ENCODE results near the gene ZDHHC19. TPM values are rescaled to one million over a fixed set of nuclear protein-coding genes. Genes with fewer than 3 reads are reported as not detected.
"Not testable (repeated sequence)": the region's sequence is repeated elsewhere in the genome, so short reads cannot be mapped to it uniquely, and the experiment has no call there.

The ZDHHC19 gene
- total and polyA plus RNA-seq, 8 donors: 0.38 to 2.7 TPM; not detected in 6

DNA sequence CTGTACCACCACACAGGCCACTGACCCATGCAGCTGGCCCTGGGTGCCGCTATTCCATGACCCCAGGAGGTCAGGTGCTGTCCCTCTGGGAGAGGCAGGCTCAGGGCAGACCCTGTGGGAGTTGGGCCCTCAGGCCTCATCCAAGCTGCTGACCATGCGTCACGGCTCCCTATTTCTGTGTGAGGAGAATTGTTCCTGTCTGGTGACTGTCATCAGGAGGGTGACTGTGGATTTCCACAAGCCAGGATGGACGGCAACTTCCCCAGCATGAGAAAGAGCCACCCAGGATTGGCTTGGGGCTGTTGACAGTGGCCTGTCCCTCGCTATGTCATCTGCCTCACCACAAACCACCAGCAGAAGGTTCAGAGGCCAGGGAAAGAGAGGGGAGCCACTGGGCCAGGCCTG is 41.4 kb downstream of the ZDHHC19 start:
- TF ChIP-seq, protein P1, sequence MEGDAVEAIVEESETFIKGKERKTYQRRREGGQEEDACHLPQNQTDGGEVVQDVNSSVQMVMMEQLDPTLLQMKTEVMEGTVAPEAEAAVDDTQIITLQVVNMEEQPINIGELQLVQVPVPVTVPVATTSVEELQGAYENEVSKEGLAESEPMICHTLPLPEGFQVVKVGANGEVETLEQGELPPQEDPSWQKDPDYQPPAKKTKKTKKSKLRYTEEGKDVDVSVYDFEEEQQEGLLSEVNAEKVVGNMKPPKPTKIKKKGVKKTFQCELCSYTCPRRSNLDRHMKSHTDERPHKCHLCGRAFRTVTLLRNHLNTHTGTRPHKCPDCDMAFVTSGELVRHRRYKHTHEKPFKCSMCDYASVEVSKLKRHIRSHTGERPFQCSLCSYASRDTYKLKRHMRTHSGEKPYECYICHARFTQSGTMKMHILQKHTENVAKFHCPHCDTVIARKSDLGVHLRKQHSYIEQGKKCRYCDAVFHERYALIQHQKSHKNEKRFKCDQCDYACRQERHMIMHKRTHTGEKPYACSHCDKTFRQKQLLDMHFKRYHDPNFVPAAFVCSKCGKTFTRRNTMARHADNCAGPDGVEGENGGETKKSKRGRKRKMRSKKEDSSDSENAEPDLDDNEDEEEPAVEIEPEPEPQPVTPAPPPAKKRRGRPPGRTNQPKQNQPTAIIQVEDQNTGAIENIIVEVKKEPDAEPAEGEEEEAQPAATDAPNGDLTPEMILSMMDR (IDR thresholded peaks at IDR 0.05): no peak
- TF ChIP-seq EP300 (IDR thresholded peaks at IDR 0.05): no peak
- no peak for TF ChIP-seq POLR2A (IDR thresholded peaks at IDR 0.05)
- TF ChIP-seq POLR2AphosphoS5 (IDR thresholded peaks at IDR 0.05): no peak
- DNase-seq: no peak
- intact Hi-C loops (cut with DNase I; ENCODE audit: low total_unique reads): no loop called here
- Histone ChIP-seq H3K4me1 (peaks cover 0 to 9% (median 7%) of the 10 kb centered on the region in 4 donors), H3K27me3 (no peaks in the 10 kb centered on the region), H3K9me3 (no peaks in the 10 kb centered on the region), H3K36me3 (no peaks in the 10 kb centered on the region), H3K27ac (no peak overlapping the region), H3K4me3 (no peak overlapping the region)
- WGBS, 5 donors: 82 to 93% (median 89%) methylated on average over 5 of the region's 5 CpGs

DNA sequence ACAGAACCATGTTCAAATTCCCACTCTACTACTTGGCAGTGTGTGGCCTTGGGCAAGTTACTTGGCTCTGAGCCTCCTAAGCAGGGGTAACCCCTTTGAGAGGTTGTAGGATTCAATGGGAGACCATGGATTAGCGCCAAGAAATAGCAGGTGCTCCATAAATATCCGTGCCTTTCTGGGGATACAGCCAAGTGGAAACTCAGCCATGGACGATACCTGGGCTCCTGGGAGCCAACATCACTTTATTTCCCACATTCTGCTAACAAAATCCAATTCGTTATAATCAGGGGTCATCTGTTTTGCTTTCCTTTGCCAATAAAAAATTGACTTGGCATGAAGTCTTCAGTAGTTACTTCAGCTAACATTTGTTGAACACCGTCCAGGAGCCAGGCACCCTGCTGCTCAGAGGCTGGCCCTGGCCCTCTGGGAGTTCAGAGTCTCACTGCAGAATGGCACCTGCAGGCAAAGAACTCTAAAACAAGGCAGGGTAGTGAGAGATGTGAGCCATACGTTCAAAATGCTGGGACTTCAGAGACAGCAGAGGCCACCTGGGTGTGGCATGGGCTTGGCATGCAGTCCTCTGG is 42.3 kb downstream of the ZDHHC19 start:
- H3K27me3 ChIP-seq: no peaks in the 10 kb centered on the region
- no peaks in the 10 kb centered on the region for H3K36me3 ChIP-seq
- peak overlapping the region in 1 of 5 donors; percentile 1 for H3K27ac ChIP-seq
- peaks cover 0 to 13% (median 9%) of the 10 kb centered on the region in 4 donors for H3K4me1 ChIP-seq
- TF ChIP-seq POLR2AphosphoS5 (IDR thresholded peaks at IDR 0.05) (no peak), EP300 (IDR thresholded peaks at IDR 0.05) (no peak), POLR2A (IDR thresholded peaks at IDR 0.05) (no peak)
- TF ChIP-seq, protein P1 (IDR thresholded peaks at IDR 0.05): no peak
- no peaks in the 10 kb centered on the region for H3K9me3 ChIP-seq
- 24 to 43% (median 33%) methylated on average over 6 of the region's 6 CpGs for WGBS, 5 donors
- DNase-seq: peak; percentile 37 to 82
- no peak overlapping the region for H3K4me3 ChIP-seq
- intact Hi-C loops (cut with DNase I; ENCODE audit: low total_unique reads): no loop called here

DNA sequence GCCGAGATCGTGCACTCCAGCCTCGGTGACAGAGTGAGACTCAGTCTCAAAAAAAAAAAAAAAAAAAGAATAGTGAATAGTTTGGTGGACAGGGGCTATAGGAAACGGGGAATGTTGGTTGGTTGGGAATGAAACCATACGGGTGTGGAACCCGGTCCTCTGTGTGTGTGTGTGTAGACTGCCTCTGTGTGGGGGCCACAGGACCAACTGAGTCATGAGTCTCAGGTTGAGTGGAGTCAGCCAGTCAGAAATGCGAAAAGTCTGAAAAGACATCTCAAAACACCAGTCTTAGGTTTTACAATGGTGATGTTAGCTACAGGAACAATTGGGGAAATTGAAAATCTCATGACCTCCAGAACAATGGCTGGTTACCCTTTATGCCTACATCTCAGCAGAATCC is 44.5 kb downstream of the ZDHHC19 start:
- no peaks in the 10 kb centered on the region for H3K27me3 ChIP-seq
- whole genome bisulfite sequencing, 5 donors: 89 to 95% (median 90%) methylated on average over 7 of the region's 7 CpGs
- H3K4me3 ChIP-seq: no peak overlapping the region
- H3K27ac ChIP-seq: no peak overlapping the region
- H3K36me3 ChIP-seq: no peaks in the 10 kb centered on the region
- intact Hi-C loops (cut with DNase I; ENCODE audit: low total_unique reads): no loop called here
- H3K9me3 ChIP-seq: no peaks in the 10 kb centered on the region
- peaks cover 0 to 19% (median 11%) of the 10 kb centered on the region in 4 donors for H3K4me1 ChIP-seq
- DNase-seq: no peak
- no peak for TF ChIP-seq POLR2A (IDR thresholded peaks at IDR 0.05)
- TF ChIP-seq, protein P1 (IDR thresholded peaks at IDR 0.05): no peak
- TF ChIP-seq EP300 (IDR thresholded peaks at IDR 0.05): no peak
- no peak for TF ChIP-seq POLR2AphosphoS5 (IDR thresholded peaks at IDR 0.05)

DNA sequence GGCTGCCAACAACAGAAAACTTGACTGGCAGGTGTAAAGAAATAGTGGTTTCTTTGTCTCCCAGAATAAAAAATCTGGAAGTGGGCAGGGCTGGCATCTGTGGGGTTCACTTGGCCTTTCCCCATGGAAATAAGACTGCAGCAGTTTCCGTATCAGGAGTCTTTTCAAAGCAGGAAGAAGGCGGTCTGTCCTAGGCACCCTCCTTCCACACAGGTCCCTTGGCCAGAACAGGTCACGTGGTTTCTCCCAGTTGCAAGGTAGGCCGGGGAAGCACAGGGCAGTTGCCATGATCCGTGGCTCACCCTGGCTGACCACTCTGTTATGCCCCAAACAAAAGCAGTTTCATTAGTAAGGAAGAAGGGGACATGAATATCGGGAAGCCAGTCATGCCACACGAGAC is 45.4 kb downstream of the ZDHHC19 start:
- peak overlapping the region in 2 of 5 donors; percentile 10 to 16 for H3K27ac ChIP-seq
- H3K4me1 ChIP-seq: peaks cover 0 to 19% (median 11%) of the 10 kb centered on the region in 4 donors
- 46 to 70% (median 55%) methylated on average over 6 to 7 of the region's 7 CpGs for WGBS, 5 donors
- no peak overlapping the region for H3K4me3 ChIP-seq
- TF ChIP-seq POLR2A (IDR thresholded peaks at IDR 0.05) (no peak), POLR2AphosphoS5 (IDR thresholded peaks at IDR 0.05) (no peak), EP300 (IDR thresholded peaks at IDR 0.05) (no peak)
- TF ChIP-seq, protein P1 (IDR thresholded peaks at IDR 0.05): no peak
- no peak for DNase-seq
- no peaks in the 10 kb centered on the region for H3K27me3 ChIP-seq
- H3K9me3 ChIP-seq: no peaks in the 10 kb centered on the region
- intact Hi-C loops (cut with DNase I; ENCODE audit: low total_unique reads): no loop called here
- no peaks in the 10 kb centered on the region for H3K36me3 ChIP-seq

DNA sequence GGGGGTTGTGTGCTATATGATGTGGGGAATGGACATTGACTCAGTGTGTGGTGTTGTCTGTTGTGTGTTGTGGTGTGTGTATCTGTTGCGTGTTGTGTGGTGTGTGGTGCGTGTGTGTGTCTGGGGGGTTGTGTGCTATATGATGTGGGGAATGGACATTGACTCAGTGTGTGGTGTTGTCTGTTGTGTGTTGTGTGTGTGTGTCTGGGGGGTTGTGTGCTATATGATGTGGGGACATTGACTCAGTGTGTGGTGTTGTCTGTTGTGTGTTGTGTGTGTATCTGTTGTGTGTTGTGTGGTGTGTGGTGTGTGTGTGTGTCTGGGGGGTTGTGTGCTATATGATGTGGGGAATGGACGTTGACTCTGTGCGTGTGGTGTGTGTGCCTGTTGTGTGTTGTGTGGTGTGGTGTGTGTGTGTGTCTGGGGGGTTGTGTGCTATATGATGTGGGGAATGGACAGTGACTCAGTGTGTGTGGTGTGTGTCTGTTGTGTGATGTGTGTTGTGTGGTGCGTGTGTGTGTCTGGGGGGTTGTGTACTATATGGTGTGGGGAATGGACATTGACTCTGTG is 46.1 kb downstream of the ZDHHC19 start:
- H3K4me3 ChIP-seq; DNase-seq; intact Hi-C loops (cut with DNase I; ENCODE audit: low total_unique reads); H3K9me3 ChIP-seq; H3K36me3 ChIP-seq; H3K27me3 ChIP-seq: not testable (repeated sequence)
- Histone ChIP-seq H3K27ac (peak overlapping the region in 1 of 5 donors; percentile 16), H3K4me1 (peaks cover 0 to 19% (median 16%) of the 10 kb centered on the region in 4 donors)
- 73 to 91% (median 85%) methylated on average over 5 of the region's 5 CpGs for WGBS, 5 donors

Data from stomach (tissue), 9 donors.